ENCODE data around the gene RAP2A.

GRCh38 chr13:97394542-97394941, 39.4 kb upstream of the RAP2A start:
- no peak for TF ChIP-seq CTCF (conservative IDR thresholded peaks at IDR 0.05; ENCODE audit: low read depth, low read length)
- TF ChIP-seq EZH2 (IDR thresholded peaks at IDR 0.05; ENCODE audit: borderline replicate concordance, low read depth, low read length, poor library complexity, severe bottlenecking): no peak
